SK-N-MC (cell line): Measurements from ENCODE around the gene FBXL12.

Source experiments
- EZH2 ChIP-seq: fragments of 200-600 bp; sonication (generic); IDR thresholded peaks from one replicate; pipeline ENCODE4 v1.6.1; 2017; ENCODE audit warnings: antibody characterized with exemption
- POLR2AphosphoS5 ChIP-seq: IDR thresholded peaks from 2 replicates; pipeline ENCODE4 v1.6.1; 2012; ENCODE audit warnings: mild to moderate bottlenecking, low read depth, low read length, borderline replicate concordance

DNA sequence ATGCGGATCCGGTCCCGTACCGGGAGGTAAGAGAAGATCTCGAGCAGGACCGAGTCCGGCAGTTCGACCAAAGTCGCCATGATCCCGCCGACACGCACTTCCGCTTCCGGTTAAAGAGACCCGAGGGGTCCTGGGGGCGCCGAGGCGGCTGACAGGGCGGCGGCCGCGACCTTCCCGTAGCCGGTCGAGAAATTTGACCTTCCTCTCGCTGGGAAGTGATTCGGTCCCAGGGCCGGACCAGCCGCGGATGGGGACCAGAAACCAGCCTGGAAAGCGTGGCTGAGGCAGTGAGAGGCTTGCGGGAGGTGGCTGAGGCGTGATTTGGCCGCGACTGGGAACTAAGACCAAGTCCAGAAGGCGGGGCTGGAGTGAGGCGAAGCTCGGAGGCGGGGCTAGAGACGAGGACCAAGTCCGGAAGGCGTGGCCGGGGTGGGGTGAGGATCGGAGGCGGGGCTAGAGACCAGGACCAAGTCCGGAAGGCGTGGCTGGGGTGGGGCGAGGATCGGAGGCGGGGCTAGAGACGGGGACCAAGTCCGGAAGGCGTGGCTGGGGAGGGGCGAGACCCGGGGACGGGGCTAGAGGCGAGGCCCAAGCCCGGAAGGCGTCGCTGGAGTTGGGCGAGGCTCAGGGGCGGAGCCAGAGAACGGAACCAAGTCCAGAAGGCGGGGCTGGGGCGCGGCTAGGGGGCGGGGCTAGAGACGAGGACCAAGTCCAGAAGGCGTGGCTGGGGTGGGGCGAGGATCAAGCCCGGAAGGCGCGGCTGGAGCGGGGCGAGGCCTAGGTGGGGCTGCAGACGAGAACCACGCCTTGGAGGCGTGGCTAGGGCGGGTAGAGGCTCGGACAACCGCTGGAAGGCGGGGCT lies at the start of gene FBXL12:
- TF ChIP-seq EZH2 (no peak), POLR2AphosphoS5 (peak; percentile 91)
